GM18511 (cell line): Measurements from ENCODE around the gene LMX1A.

ENCODE experiments used
- ATAC-seq: cut with Tn5 transposase; IDR thresholded peaks from one replicate; pipeline ENCODE4 v1.9.1; 2021; ENCODE audit warnings: mild to moderate bottlenecking, moderate library complexity; ENCODE audit not compliant: unreplicated experiment

LMX1A gene

DNA sequence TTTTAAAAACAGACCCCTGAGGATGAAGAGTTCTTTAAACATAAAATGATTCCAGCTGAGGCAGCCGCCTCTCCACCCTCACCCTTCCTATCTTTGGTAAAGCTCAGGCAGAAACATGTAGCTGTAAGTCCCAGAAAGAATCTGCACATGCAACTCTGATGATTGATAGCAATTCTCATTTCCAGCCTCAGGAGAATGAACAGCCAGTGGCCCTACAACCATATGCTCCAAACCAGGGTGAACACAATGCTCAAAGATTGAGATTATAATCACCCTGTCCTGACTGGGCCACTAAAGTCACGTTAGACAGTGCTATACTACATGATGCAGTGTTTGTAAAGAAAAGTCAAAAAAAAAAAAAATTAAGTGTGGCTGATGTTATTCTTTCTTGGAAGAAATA lies 80.2 kb downstream of the LMX1A start:
- ATAC-seq, result no peak

DNA sequence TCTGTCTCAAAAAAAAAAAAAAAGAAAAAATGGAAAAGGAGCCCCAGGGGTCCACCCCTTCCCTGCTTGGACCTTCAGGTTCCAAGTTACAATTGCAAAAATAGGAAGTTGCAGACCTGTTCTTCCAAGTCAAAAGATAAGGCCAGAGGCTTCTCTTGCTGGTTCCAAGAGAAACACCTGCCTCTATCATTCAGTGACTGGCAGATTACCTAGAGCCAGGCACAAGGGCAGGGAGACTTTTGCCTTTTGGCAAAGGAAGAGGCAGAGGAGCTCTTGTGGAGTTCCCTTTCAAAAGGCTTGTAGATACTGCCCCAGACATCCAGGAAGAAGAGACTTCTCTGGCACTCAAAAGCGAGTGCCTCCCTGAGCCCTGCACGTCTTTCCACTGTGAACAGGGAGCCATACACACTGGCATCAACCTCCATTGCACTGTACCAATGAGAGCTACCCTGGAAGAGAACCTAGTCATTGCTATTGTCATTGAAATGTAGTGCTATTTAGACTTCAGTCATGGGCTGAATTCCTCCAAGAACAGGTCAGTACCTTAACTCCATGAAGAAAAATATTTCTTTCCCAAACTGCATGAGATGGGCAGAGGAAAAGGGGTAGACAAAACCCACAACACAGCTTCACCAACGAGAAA lies 91.2 kb downstream of the LMX1A start:
- ATAC-seq, result no peak

DNA sequence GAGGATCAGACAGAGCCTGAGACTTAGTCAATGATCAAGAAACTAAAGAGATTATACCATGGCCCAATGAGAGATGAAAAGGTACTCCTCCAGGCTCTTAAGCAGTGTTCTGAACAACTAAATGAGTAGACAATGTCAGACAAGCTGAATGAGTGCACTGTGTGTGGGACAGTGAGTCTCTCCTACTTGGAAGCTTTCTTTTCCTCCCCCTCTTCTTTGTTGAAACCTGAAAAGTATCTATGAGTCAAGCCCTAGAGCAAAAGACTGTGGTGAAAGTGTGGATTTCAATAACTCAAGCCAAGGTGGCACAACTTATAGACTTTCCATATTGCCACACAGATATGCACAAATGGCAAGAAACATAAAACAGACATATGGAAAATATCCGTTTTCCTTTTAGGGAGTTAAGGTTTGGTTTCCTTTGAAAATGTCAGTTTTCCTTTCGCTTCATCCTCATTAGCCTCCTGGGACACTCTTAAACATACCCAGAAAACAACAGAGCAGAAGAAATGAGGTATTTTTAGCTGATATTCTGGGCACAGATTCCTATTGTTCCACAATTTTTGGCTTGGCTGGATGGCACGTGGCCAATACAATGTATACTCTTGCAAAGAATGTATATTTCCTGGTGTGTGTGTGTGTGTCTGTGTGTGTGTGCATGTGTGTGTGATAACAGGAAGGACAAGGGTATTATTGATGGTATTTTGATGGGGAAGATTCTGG lies 96.6 kb downstream of the LMX1A start:
- no peak for ATAC-seq

DNA sequence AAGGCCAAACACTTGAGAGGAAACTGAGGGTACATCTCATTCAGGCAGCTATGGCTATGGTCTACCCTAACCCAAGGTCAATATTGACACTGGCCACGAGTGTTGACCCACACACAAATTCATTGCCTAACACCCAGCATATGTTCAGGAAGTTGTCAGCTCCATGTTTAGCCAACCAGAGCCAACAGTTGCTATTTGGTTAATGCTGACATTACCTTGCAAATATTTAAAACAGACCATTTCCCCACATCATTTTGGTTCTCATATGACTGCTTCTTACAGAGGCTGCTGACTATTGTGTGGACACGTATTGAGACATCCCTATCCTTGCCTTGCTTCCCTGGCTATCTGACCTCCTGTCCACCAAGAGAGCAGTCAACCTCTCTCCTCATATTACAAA lies 97.3 kb downstream of the LMX1A start:
- ATAC-seq, result no peak

DNA sequence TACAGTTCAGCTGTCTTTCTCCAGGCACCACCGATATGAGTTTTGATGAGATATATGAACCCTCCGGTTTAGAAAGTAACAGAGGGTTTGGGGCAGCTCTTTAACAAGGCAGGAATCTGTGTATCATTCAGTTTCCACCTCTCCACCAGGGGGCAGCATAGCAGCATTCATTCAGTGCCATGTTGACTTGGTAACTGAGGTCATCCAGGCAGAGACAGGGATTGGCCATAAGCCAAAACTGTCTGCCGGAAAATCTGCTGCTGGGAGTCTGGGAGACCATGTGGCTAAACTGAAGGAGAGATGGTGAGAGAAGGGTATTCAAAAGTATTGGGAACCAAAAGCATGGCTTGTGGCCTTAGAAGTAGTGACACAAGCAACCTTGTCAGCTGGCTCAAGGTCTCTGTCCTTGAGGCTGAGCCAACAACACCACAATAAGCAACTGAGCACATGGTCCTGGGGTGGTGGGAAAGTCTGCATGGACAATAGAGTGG lies 98.5 kb downstream of the LMX1A start:
- peak; percentile 85 for ATAC-seq

DNA sequence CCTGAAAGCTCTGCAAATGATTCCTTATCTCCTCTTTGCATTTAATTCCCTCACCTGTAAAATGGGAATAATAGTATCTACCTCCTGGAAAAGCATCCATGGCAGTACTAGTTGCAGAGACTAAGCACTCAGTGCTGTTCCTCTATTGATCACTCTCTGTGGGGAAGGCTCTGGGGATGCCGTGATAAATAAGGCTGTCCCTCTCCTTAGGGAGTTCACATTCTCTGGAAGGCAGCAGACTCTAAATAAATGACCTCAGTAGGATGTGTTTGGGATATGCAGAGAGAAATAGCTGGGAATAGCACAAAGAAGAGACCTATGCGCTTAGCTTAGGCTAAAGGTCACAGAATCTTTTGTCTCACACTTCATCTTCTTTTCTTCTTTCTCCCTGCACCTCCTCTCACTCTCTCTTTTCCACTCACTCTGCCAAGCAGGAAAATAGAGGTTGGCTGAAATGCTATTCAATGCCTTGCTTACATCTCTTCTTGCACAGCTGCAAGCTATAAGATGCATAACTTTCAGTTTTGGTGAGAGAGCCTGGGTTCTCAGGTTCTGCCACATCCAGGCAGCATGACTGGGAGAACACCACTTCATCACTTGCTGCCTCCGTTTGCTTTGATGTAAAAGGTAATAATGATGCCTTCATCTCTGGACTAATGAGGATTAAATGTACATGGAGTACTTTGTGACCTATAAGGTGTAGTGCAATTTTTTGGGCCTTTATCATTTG lies 101.5 kb downstream of the LMX1A start:
- ATAC-seq, result no peak

DNA sequence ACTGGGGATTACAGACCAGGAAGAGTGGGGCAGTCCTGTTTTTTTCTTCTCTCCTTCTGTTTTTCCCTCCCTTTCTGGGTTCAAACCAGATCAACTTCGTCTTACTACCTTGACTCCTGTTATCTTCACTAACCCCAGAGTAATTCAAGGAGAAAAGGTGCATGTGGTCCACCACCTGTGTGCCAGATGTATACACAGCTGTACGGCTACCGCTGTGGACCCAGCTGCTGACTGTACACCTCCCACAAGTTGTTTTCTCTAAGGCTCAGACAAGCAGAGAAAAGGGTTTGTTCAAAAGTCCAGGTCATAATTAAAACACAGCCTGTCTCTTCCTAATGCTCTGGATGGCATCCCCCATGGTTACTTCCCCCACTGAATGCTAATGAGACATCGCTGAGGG lies 102.1 kb downstream of the LMX1A start:
- ATAC-seq, result no peak

DNA sequence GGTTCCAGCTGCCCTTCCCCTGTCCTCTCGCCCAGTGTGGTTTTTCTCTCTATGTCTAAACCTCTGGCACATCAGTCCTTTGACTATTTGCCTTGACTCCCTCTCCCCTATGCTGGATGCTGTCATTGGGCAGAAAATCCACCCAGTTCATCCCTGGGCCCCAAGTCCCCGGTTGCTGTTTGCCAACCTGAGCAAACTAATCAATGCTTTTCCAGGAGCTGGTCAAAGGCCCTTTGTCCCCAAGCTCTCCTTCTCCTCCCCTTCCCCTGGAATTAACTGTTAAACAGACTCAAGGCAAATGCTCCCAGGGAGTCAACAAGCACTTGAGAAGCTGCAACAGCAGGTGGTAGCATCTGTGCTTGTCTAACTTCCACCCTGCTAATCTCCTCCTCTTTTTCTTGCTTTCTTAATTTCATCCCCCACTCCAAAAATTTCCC lies 102.7 kb downstream of the LMX1A start:
- ATAC-seq, result no peak

DNA sequence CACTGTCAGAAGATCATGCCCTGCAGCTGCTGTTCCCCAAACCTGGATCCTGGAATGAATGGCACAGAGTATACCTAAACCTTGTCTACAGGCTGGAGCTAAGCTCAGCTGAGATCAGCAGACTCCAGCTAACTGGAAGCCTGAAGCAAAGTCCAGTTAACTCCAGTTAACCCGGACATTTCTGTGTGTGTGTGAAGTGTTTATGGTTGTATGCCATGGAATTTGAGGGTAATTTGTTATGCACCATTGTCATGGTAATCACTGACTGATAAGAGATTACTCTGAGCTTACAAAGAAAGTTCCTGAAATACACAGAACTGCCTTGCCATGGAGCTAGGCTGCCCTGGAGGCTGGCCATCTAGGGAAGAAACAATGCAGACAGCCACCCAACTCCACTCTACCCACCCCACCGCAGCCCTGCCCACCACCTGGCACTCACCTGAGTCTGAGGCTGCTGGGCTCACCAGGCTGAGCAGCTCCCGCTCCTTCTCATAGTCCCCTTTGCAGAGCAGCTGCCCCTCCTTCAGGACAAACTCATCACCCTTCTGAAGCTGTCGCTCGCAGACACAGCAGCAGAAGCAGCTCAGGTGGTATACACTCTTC lies 107.4 kb downstream of the LMX1A start:
- no peak for ATAC-seq

DNA sequence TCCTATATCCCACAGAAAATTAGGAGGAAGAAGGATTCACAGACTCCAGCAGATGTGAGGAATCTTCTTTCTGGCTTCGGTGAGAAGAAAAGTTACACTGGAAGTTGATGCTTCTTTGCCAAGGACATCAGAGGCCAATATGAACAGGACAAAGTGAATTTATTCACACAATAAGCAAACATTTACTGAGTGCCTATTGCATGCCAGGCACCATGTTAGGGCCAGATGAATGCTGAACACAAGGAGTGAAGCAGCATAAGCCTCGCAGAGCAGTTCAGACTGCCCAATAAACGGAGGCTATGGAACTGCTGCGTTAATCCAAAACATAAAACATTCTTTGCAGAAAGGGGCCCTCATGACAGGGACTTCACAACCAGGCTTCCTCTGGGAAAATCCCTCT lies 114.6 kb downstream of the LMX1A start:
- ATAC-seq, result no peak

DNA sequence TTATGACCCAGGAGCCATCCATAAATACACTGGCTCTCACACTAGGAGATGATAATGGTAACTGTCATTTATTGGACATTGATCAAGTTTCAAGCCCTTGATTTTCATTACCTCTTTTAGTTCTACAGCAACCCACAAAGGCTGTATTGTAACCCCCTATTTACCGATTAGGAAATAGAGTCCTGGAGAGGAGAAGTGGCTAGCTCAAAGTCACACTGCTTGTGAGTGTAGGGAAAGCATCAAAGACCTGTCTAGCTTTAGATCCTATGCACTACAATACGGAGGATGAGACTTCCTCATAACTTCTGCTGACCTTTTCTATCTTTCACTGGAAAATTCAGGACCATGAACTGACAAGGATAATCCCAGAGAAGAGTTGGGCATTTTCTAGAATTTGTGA lies 115.2 kb downstream of the LMX1A start:
- ATAC-seq, result no peak

DNA sequence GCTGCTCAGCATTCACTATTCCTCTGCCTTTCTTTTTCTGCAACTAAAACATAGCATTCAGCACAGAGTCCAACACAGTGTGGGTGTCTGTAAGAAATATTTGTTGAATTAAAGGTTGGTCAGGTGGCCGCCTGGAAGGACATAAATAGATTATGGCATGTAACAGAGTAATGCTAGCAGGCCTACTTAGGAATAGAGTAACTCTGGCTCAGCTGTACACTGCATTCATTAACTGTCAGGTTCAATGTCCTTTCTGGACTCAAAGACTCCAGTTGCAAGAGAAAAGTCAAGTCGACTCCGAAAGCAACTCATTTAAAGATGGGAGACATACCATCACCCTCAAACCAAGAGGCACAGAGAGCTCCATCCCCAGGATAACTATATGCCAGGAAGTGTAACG lies 116.0 kb downstream of the LMX1A start:
- ATAC-seq, result no peak

DNA sequence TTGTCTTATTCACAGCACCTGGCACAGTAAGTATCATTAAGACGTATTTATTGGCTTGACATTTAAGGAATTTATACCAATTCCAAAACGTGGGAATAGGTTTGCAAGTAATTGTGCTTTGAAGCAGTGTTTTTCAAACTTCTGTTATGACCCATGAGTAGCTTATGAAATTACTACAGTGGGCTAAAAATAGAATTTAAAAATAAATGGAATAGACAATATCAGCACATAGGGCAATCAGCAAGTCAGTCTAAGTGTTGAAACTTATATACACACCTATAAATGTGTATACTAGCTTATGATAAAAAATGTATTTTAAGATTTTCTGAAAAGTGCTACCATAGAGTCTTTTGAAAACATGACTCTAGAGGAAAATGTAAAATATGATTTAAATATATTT lies 116.6 kb downstream of the LMX1A start:
- ATAC-seq, result no peak

DNA sequence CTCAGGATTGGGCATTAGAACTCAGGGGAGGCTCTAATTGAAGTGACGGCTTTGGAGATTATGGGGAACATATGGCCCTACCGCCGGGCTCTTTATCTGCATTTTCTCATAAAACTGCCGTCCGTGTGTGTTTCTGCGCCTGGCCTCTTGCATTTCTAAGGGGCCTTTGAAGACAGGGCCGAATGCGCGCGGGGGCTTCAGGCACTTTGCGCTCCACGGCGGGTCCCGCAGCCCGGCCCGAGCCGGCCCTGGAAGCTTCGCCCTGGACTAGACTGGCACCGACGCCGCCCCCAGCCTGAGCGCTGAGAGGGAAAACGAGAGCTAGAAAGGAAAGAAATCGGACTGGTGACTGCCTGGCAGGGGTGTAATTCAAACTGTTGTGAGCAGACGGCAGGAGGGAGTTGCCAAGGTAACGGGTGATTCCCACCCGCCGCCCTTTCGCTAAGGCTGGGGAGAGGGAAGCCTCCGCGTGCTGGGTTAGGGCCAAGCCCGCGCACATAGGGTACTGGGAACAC lies 120.7 kb downstream of the LMX1A start:
- ATAC-seq, result no peak

DNA sequence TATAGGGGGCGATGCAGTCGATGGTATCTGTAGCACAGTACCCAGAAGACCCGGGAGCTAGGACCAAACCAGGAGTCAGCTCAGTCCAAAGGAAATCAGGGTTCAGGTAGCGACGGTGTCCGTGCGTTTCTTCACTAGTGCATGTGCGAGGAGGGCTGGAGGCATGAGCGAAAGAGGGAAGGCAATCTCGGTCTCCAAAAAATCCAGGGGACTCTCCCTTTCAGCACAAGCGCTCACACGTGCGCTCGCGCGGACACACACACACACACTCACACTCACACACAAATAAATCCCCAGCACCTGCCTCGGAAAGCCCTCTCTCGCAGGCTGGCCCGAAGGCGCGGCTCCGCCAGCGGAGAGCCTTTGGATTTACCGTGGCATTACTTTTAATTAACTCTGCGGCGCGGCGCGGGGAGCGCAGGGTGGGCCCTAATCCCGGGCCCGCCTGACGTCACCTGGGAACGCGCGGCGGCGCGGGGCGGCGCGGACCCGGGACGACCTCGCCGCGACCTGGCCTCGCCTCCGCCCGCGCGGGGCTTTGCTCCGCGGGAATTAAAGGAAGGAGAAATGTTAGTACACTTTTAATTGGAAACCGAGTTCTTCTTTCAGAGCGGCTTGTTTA lies 121.2 kb downstream of the LMX1A start:
- no peak for ATAC-seq

DNA sequence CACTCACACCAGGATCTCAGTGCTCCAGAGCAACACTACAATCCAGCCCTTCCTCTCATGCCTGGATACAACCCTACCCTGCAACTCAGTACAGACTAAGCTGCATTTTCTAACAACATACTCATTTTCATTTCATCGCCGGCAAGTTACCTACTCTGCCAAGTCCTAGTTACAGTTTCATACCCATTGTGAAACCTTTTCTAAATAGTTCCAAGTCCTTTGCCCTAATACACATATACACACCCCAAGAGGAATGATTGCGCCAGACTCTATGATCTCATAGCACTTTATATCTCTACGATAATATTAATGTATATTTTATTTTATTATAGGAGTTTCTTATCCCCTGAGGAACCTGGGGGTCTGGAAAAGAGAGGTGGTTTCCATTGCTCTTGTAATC lies 122.4 kb downstream of the LMX1A start:
- no peak for ATAC-seq

DNA sequence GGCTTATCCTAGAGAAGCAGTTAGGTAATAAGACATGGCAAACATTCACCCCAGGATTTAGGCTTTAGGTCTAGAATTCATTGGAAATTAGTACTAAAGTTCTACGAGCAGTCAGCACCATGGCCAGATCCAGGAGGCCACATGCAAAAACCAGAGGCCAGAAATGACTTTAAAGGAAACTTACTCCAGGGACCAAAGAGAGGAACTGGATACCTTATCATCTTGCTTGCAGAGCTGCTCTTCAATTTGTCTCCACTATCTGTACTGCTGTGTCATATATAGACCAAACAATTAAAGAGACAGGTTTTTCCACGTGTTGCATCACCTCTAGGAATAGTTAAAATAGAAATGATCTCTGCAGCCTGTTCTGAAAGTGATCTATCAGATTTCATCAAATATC lies 127.8 kb downstream of the LMX1A start:
- no peak for ATAC-seq

DNA sequence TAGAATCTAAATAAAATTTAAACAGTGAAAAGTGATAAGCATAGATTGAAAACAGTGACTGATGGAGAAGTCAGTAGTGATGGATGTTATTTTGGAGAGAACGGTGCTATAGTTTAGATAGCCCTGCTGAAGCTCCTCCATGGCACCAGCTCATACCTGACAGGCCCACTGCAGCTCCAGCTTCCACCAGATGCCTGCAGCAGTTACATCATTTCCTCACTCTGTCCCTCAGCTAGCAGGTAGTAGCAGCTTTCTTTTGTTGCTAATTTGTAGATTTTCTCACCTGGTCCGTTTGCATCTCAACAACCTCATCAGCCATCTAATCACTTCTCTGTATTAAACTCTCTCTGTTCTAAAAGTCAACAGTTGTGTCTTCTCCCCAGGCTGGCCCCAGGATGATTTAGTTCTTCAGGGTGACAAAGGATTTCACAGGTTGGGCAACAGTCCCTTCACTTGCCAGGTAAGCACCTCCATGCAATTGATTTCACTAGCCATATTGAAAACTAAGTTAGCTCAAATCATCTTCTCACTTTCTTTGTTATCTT lies 128.3 kb downstream of the LMX1A start:
- no peak for ATAC-seq

DNA sequence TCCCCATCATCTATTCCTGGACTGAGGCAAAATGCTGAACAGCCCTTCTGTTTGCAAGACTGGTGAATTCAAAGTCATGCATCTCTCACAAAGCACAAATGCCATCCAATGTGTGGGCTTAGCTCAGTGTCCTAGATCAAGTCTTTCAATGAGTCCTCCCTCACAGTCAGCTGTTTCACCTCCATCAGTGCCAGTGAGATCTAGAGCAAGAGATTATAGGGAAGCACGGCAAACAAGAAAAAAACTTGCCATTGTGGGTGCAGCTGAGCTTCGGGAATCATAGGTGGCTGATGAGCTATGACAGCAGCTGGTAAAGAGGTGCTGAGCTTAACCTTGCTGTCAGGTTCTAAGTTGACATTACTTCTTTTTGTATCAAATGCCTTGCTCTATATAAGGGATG lies 130.2 kb downstream of the LMX1A start:
- ATAC-seq, result no peak

DNA sequence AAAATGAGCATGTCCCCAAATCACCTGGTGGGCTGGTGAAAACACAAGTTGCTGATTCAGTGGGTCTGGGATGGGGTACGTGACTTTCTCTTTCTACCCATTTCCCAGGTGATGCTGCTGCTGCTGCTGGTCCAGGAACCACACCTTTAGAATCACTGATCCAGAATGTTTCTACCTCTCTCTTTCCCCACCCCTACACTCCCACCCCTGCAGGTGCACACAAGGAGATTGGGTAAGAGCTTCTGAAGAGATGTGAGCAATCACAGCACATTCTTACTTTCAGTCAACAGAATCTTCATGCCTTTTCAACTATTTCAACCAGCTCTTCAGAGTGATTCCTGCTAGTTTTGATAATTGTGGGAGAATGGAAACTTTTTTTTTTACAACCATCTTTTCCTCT lies 130.9 kb downstream of the LMX1A start:
- no peak for ATAC-seq

DNA sequence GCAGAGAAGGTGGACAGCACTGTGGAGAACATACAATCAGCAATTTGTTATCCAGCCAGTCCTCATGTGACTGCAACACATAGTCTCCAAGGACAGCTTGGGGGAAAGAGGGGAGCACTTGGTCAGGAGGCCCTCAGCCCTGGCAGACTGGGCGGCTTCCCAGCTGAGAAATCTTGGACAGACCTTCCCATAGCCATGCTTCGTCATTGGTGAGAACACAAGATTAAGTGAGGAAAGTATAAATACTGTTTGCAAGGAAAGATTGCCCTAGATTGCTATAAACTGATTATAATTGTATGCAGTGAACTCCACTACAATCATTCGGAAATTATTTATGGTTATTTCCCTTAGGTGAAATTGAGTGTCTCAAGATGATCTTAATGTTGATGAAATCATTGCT lies 131.5 kb downstream of the LMX1A start:
- no peak for ATAC-seq
